ENCODE data around the gene DGKZ.
A peak's percentile ranks its signal among the peaks of the same experiment; 100 is the strongest.
"Not testable (repeated sequence)": the region's sequence is repeated elsewhere in the genome, so short reads cannot be mapped to it uniquely, and the experiment has no call there.

The DGKZ gene

GRCh38 chr11:46302866-46303265 is 44.4 kb upstream of the DGKZ start:
- Histone ChIP-seq H3K4me1 (ENCODE audit: low read length) (peaks cover 58% of the 10 kb centered on the region), H3K36me3 (replicated peaks; ENCODE audit: low read depth, low read length) (no peaks in the 10 kb centered on the region), H3K9ac (ENCODE audit: low read length) (0 out of 2 replicates have a peak overlapping the region, but pooled peaks have one; percentile 18), H3K4me3 (ENCODE audit: low read length) (peak overlapping the region; percentile 41), H2AFZ (ENCODE audit: low read depth, low read length) (no peak overlapping the region), H3K9me3 (ENCODE audit: insufficient read depth, low read length) (no peaks in the 10 kb centered on the region), H3K27me3 (ENCODE audit: low read depth, low read length) (0 out of 2 replicates have a peak, but pooled peaks cover 5% of the 10 kb centered on the region), H3K4me2 (ENCODE audit: low read length) (peak overlapping the region; percentile 67), H3K79me2 (ENCODE audit: low read length) (no peaks in the 10 kb centered on the region), H3K27ac (ENCODE audit: low read length) (peak overlapping the region; percentile 56), H4K20me1 (ENCODE audit: insufficient read depth, low read length) (no peaks in the 10 kb centered on the region)
- TF ChIP-seq, protein P1, sequence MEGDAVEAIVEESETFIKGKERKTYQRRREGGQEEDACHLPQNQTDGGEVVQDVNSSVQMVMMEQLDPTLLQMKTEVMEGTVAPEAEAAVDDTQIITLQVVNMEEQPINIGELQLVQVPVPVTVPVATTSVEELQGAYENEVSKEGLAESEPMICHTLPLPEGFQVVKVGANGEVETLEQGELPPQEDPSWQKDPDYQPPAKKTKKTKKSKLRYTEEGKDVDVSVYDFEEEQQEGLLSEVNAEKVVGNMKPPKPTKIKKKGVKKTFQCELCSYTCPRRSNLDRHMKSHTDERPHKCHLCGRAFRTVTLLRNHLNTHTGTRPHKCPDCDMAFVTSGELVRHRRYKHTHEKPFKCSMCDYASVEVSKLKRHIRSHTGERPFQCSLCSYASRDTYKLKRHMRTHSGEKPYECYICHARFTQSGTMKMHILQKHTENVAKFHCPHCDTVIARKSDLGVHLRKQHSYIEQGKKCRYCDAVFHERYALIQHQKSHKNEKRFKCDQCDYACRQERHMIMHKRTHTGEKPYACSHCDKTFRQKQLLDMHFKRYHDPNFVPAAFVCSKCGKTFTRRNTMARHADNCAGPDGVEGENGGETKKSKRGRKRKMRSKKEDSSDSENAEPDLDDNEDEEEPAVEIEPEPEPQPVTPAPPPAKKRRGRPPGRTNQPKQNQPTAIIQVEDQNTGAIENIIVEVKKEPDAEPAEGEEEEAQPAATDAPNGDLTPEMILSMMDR (IDR thresholded peaks at IDR 0.05; ENCODE audit: low read depth, low read length): no peak
- no peak for TF ChIP-seq EZH2phosphoT487 (IDR thresholded peaks at IDR 0.05; ENCODE audit: low read depth)

- H3K36me3 ChIP-seq (replicated peaks; ENCODE audit: low read depth, low read length); H4K20me1 ChIP-seq (ENCODE audit: insufficient read depth, low read length); H3K27ac ChIP-seq (ENCODE audit: low read length); H3K27me3 ChIP-seq (ENCODE audit: low read depth, low read length); H2AFZ ChIP-seq (ENCODE audit: low read depth, low read length); H3K9ac ChIP-seq (ENCODE audit: low read length); H3K79me2 ChIP-seq (ENCODE audit: low read length); H3K9me3 ChIP-seq (ENCODE audit: insufficient read depth, low read length); H3K4me2 ChIP-seq (ENCODE audit: low read length); H3K4me3 ChIP-seq (ENCODE audit: low read length): not testable (repeated sequence)
- peaks cover 65% of the 10 kb centered on the region for H3K4me1 ChIP-seq (ENCODE audit: low read length)
These were observed 43.2 kb upstream of the DGKZ start for GRCh38 chr11:46304036-46304435.

DNA sequence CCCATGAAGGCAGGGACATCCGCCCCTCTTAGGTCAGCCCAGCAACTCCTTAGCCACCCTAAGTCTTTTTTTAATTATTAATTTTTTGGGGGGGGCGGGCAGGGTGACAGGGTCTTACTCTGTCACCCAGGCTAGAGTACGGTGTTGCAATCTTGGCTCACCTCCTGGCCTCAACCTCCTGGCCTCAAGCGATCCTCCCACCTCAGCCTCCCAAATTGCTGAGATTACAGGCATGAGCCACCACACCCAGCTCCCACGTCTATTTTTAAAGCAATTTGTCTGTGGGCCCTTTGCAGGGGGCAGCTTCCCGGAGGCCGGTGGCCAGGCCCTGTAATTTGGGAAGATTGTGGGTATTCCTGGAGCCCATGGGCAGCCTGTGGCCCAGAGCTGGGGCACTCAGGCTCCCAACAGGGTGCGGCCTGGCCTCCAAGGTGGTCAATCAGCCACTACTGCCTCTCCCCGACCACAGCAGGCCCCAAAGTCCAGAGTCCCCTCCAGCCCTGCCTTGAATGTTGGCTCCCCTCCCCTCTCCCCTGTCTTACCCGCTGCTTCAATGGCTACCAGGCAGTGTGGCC is 42.6 kb upstream of the DGKZ start:
- H3K9me3 ChIP-seq (ENCODE audit: insufficient read depth, low read length): no peaks in the 10 kb centered on the region
- H3K4me3 ChIP-seq (ENCODE audit: low read length): no peak overlapping the region
- no peak overlapping the region for H3K9ac ChIP-seq (ENCODE audit: low read length)
- 0 out of 2 replicates have a peak, but pooled peaks cover 5% of the 10 kb centered on the region for H3K27me3 ChIP-seq (ENCODE audit: low read depth, low read length)
- TF ChIP-seq, protein P1 (IDR thresholded peaks at IDR 0.05; ENCODE audit: low read depth, low read length): no peak
- no peak for TF ChIP-seq EZH2phosphoT487 (IDR thresholded peaks at IDR 0.05; ENCODE audit: low read depth)
- no peaks in the 10 kb centered on the region for H3K36me3 ChIP-seq (replicated peaks; ENCODE audit: low read depth, low read length)
- no peak overlapping the region for H3K27ac ChIP-seq (ENCODE audit: low read length)
- H2AFZ ChIP-seq (ENCODE audit: low read depth, low read length): no peak overlapping the region
- peaks cover 65% of the 10 kb centered on the region for H3K4me1 ChIP-seq (ENCODE audit: low read length)
- H4K20me1 ChIP-seq (ENCODE audit: insufficient read depth, low read length): no peaks in the 10 kb centered on the region
- H3K4me2 ChIP-seq (ENCODE audit: low read length): no peak overlapping the region
- no peaks in the 10 kb centered on the region for H3K79me2 ChIP-seq (ENCODE audit: low read length)

DNA sequence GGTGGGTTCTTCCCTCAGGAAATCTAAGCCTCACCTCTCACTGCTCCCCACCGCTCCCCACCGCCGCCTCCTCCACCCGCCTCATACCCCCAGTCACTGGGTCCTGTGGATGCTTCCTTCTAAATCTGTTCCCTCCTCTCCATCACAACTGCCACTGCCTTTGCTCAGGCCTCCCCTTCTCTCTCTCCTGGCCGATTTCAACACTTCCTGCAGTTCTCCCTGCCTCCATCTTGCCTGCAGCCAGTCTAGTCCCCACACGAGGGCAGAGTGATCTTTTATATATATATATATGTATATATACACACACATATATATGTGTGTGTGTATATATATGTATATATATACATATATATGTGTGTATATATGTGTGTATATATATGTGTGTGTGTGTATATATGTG is 42.0 kb upstream of the DGKZ start:
- Histone ChIP-seq H4K20me1 (ENCODE audit: insufficient read depth, low read length) (no peaks in the 10 kb centered on the region), H2AFZ (ENCODE audit: low read depth, low read length) (peak overlapping the region; percentile 76; the same call in 1 of the 2 replicates), H3K9me3 (ENCODE audit: insufficient read depth, low read length) (no peaks in the 10 kb centered on the region), H3K4me1 (ENCODE audit: low read length) (peaks cover 65% of the 10 kb centered on the region), H3K27ac (ENCODE audit: low read length) (no peak overlapping the region), H3K79me2 (ENCODE audit: low read length) (no peaks in the 10 kb centered on the region), H3K4me2 (ENCODE audit: low read length) (no peak overlapping the region), H3K36me3 (replicated peaks; ENCODE audit: low read depth, low read length) (no peaks in the 10 kb centered on the region), H3K27me3 (ENCODE audit: low read depth, low read length) (0 out of 2 replicates have a peak, but pooled peaks cover 5% of the 10 kb centered on the region), H3K9ac (ENCODE audit: low read length) (no peak overlapping the region), H3K4me3 (ENCODE audit: low read length) (no peak overlapping the region)
- no peak for TF ChIP-seq EZH2phosphoT487 (IDR thresholded peaks at IDR 0.05; ENCODE audit: low read depth)
- TF ChIP-seq, protein P1 (IDR thresholded peaks at IDR 0.05; ENCODE audit: low read depth, low read length): 0 out of 2 replicates have a peak, but pooled peaks have one; percentile 14

All from OCI-LY3 (cell line).